ENCODE results near the gene DCXR. TPM values are rescaled to one million over a fixed set of nuclear protein-coding genes. Genes with fewer than 3 reads are reported as not detected.
A peak's percentile ranks its signal among the peaks of the same experiment; 100 is the strongest.

DCXR gene
- total and polyA plus RNA-seq, 9 donors: 16.7 to 217 (median 131) TPM

DNA sequence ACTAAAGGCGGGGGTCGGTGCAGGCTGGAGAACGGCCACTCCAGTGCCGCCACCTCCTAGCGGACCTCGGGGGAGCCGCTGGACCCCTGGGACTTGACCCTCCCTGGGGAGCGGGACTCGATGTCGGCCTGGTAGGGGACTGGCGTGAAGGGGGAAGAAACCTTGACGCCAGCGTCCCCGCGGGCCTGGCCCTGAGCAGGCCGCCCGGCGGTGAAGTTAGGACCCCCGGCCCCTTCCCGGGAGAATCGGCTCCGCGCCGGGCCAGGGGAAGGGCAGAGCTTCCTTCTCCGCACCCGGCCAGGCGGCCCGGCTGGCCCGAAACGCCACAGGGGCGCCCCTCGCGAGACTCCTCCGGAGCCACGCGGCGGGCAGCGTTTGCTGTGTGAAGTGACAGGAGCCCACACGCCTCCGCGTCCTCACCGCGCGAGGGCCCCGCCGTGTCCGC is 27.7 kb upstream of the DCXR start:
- Histone ChIP-seq H3K27ac (peak overlapping the region; percentile 19 to 64), H3K9me3 (no peaks in the 10 kb centered on the region), H3K4me3 (peak overlapping the region; percentile 95), H3K36me3 (no peaks in the 10 kb centered on the region), H3K27me3 (no peaks in the 10 kb centered on the region), H3K4me1 (ENCODE audit: insufficient read depth) (peaks cover 6% of the 10 kb centered on the region)
- no peak for TF ChIP-seq EP300 (IDR thresholded peaks at IDR 0.05)
- no peak for TF ChIP-seq POLR2A (IDR thresholded peaks at IDR 0.05)
- TF ChIP-seq, protein P1, sequence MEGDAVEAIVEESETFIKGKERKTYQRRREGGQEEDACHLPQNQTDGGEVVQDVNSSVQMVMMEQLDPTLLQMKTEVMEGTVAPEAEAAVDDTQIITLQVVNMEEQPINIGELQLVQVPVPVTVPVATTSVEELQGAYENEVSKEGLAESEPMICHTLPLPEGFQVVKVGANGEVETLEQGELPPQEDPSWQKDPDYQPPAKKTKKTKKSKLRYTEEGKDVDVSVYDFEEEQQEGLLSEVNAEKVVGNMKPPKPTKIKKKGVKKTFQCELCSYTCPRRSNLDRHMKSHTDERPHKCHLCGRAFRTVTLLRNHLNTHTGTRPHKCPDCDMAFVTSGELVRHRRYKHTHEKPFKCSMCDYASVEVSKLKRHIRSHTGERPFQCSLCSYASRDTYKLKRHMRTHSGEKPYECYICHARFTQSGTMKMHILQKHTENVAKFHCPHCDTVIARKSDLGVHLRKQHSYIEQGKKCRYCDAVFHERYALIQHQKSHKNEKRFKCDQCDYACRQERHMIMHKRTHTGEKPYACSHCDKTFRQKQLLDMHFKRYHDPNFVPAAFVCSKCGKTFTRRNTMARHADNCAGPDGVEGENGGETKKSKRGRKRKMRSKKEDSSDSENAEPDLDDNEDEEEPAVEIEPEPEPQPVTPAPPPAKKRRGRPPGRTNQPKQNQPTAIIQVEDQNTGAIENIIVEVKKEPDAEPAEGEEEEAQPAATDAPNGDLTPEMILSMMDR (IDR thresholded peaks at IDR 0.05): no peak
- no peak for DNase-seq
- WGBS, 3 donors: 0 to 1% (median 1%) methylated on average over 31 to 47 of the region's 47 CpGs
- intact Hi-C loops (cut with DNase I): no loop called here

DNA sequence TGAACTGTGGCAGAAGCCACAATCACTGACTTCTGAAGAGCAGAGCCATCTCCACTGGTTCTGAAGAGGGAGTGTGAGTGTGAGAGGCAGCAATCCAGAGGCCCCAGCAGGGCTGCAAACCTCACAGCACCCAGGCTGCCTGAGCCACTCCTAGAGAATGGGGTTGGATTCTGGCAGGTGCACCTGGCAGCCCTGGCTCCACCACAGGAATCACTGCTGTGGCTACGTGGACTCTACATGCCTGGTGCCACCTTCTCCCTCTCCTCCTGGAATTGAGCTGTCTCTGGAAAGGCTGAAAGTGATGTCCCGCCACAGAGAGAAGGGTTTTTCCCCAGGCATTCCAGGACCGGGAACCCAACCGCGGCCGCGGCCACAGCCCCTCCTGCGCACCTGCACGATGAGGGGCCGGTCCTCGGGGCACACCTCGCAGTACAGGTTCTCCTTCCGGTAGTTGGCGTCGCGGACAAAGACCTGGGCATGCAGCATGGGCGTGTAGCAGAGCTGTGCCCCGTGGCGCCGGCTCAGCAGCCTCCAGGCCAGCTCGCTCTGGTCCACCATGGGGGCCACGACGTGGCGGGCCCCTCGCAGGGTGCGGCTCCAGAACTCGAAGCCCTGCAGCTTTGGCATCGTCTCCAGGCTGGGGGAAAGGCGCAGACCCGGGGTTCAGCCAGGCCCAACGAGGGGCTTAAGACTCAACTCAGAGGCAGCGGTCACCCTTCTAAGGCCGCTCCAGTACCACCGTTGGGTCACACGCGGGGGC is 27.1 kb upstream of the DCXR start:
- Histone ChIP-seq H3K9me3 (no peaks in the 10 kb centered on the region), H3K27me3 (no peaks in the 10 kb centered on the region), H3K4me1 (ENCODE audit: insufficient read depth) (peaks cover 6% of the 10 kb centered on the region), H3K4me3 (peak overlapping the region; percentile 95), H3K36me3 (no peaks in the 10 kb centered on the region), H3K27ac (peak overlapping the region in 1 of 2 donors; percentile 64)
- intact Hi-C loops (cut with DNase I): no loop called here
- WGBS, 3 donors: 25 to 59% (median 27%) methylated on average over 16 to 36 of the region's 36 CpGs
- no peak for TF ChIP-seq POLR2A (IDR thresholded peaks at IDR 0.05)
- TF ChIP-seq, protein P1 (IDR thresholded peaks at IDR 0.05): no peak
- no peak for TF ChIP-seq EP300 (IDR thresholded peaks at IDR 0.05)
- no peak for DNase-seq

DNA sequence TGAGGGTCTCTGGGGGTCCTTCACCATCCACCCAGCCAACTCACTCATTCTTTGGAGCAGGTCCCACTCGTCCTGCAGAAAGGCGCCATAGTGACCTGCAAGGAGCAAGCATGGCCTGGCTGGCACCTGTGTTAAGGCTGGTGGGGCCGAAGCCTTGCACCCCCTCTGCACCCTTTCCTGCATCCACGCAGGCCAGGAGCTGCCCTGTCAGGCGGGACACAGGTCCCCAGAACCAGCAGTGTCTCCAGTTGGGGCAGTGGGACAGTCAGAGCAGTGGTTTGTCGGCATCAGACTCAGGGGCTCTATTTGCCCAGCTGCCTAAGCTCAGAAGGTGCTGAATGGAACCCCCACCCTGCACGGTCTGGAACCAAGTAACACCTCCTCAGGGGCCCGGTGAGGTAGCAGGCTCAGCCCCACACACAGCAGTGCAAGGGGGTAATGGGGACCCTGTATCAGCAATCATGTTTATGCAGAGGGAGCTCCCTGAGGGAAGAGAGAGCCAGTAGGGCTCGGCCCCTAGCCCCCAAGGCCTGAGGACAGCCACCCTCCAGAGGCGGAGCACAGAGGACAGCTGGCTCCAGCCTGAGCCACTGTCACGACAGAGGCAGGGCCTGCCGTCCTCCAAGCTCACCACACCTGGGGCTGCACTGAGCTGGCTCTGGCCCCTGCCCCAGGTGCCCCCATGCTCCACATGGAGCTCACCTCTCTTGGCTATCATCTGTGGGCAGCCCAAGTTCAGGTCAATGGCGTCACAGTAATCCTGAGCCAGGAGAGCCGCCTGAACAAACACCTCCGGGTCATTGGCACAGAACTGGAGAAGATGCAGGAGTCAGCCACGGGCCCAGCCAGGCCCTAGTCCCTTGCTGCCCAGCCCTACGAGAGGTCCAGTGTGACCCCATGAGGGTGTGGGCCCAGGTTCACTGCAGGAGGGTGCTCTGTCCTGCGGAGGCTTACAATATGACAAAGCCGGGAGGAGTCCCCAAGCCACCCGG is 26.2 kb upstream of the DCXR start:
- no peak for DNase-seq
- Histone ChIP-seq H3K4me1 (ENCODE audit: insufficient read depth) (peaks cover 6% of the 10 kb centered on the region), H3K27me3 (no peaks in the 10 kb centered on the region), H3K27ac (no peak overlapping the region), H3K36me3 (no peaks in the 10 kb centered on the region), H3K4me3 (no peak overlapping the region), H3K9me3 (no peaks in the 10 kb centered on the region)
- intact Hi-C loops (cut with DNase I): no loop called here
- 75 to 84% (median 78%) methylated on average over 14 to 20 of the region's 20 CpGs for WGBS, 3 donors
- TF ChIP-seq POLR2A (IDR thresholded peaks at IDR 0.05) (no peak), EP300 (IDR thresholded peaks at IDR 0.05) (no peak)
- TF ChIP-seq, protein P1 (IDR thresholded peaks at IDR 0.05): no peak

DNA sequence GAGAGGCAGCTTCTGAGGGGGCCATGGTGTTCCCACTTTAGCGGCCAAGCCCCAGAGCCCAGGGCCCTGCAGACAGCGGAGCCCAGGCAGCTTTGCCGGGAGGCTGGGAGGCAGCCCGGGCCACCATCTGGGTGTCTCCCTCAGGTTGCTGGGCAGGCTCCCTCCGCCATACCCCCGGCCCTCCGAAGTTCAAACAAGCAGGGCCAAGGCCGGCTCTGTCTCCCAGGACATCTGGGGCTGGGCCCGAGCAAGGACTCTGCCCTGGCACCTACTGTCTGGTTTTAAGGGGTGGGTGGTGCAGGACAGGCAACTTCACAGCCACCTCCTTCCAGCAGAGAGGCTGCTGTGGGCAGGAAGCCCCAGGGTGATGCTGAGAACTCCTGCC is 25.5 kb upstream of the DCXR start:
- Histone ChIP-seq H3K27ac (no peak overlapping the region), H3K36me3 (no peaks in the 10 kb centered on the region), H3K27me3 (no peaks in the 10 kb centered on the region), H3K4me3 (no peak overlapping the region), H3K9me3 (no peaks in the 10 kb centered on the region), H3K4me1 (ENCODE audit: insufficient read depth) (peaks cover 6% of the 10 kb centered on the region)
- DNase-seq: no peak
- intact Hi-C loops (cut with DNase I): no loop called here
- 73 to 86% (median 82%) methylated on average over 2 to 9 of the region's 9 CpGs for WGBS, 3 donors
- TF ChIP-seq, protein P1 (IDR thresholded peaks at IDR 0.05): no peak
- TF ChIP-seq POLR2A (IDR thresholded peaks at IDR 0.05): no peak
- no peak for TF ChIP-seq EP300 (IDR thresholded peaks at IDR 0.05)
